GM18951 (cell line): ENCODE measurements around the gene VAC14.

ENCODE experiments used
- POLR2A ChIP-seq: IDR thresholded peaks from 4 replicates; pipeline ENCODE4 v1.6.1; 2011; ENCODE audit warnings: mild to moderate bottlenecking; ENCODE audit not compliant: insufficient read length, insufficient read depth; ENCODE audit errors: extremely low read depth
- in situ Hi-C: fragments of 300-500 bp; cut with MboI; formaldehyde crosslinking; loops from one replicate; pipeline ENCODE4 v1.12.0; 2022; ENCODE audit warnings: low sequenced_read_pairs, mixed read lengths, inconsistent platforms; ENCODE audit not compliant: unreplicated experiment

Gene VAC14

GRCh38 chr16:70713824-70714223 is 87.1 kb downstream of the VAC14 start:
- in situ Hi-C loops: no loop called here

GRCh38 chr16:70713342-70713741 is 87.6 kb downstream of the VAC14 start:
- in situ Hi-C loops: no loop called here
- TF ChIP-seq POLR2A: no peak

More at GRCh38 chr16:70713824-70714223, 87.1 kb downstream of the VAC14 start:
- no peak for TF ChIP-seq POLR2A

GRCh38 chr16:70712942-70713341 is 88.0 kb downstream of the VAC14 start:
- in situ Hi-C loops: no loop called here
- TF ChIP-seq POLR2A: no peak

GRCh38 chr16:70712359-70712758 is 88.6 kb downstream of the VAC14 start:
- TF ChIP-seq POLR2A: no peak
- in situ Hi-C loops: no loop called here

- TF ChIP-seq POLR2A: no peak
- in situ Hi-C loops: no loop called here
Observed at GRCh38 chr16:70711211-70712031, 89.5 kb downstream of the VAC14 start.

DNA sequence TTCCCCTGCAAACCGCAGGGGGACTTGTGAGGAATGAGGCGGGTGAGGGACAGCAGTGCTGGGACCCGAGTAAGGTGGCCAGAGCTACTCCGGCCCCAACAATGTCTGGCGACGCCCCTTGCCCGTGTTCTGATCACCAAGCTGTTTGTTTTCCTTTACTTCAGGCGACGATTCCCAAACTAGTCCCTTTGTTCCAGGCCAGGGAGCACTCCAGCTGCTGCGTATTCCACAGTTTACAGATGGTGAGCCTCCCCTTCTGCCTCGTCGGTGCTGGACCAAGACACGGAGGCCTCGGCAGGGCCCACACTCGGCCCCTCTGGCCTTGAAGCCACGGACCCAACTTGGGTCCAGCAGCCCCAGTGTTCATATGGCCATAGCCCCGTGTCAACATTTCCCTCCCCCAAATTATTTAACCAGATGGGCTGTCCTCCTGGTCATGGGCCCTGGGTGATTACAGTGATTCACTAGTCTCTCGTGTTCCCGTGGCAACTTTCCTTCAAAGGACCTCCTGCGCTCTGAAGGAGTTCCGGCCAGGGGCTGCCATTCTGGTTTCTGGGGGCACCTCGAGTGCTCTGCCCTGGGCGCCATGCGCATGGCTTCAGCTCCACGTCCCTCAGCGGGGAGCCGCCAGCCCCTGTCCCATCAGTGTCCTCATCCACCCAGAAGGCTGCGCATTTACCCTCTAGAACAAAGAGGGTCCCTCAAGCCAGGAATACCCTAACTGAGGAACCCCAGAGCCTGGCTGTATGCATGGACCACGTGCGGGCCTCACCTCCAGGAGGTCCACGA is 90.3 kb downstream of the VAC14 start:
- in situ Hi-C loops: no loop called here
- TF ChIP-seq POLR2A: no peak

GRCh38 chr16:70709942-70710341 is 91.0 kb downstream of the VAC14 start:
- in situ Hi-C loops: no loop called here
- TF ChIP-seq POLR2A: no peak

DNA sequence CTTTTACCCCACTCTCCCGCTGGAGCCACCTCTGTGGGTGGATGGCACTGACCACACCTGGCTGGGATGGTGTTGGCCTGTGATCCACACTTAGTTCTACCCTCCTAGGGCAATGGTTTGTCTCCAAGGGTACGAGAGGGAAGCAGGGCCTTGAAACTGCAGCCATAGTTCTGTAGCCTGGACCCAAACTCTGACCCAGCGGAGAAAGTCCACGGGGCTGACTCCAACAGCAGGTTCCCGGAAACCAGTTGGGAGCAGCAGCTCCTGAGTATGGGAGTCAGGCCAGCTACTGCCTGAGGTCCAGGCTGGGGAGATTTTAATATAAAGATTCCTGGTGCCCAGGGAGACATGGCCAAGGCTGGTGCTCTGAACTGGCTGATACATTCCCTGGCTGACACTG is 91.5 kb downstream of the VAC14 start:
- TF ChIP-seq POLR2A: no peak
- in situ Hi-C loops: no loop called here

DNA sequence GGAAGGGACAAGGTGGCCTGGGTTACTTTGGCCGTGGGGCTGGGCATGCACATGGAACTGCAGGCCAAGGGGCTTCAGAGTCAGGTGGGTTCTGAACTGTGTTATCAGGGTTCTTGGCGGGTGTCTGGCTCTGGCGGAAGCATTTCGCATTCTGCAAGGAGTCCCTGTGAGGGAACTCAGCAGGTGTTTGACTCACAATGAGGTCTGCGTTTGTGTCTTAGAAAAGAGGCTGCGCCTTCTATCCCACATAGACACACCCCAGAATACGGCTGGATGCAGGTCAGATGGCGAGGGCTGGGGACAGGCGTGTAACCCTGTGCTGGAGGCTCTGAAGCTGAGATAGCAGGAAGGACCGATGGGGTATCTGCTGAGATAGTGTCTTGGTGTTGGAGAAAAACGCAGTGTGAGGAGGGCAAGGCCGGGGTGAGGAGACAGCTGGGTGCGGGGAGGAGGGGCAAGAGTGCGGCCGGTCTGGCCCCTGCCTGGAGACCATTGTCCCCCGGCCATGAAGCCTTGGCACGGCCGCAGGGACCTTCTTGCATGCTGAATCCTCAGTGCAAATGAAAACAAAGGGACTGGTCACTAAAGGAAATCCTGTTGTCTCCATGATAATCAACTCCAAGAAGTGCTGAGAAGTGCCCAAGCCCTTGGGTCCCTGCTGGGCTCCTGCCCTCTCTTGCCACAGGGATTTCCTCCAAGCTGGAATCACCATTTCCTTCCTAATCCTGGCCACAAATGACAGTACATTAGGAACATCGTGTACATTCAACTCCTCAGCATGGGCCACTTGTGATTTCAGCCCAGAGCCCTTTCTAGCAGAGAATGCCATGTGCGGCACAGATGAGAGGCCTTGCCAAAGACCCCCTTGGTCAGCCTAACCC is 92.4 kb downstream of the VAC14 start:
- TF ChIP-seq POLR2A: no peak
- in situ Hi-C loops: no loop called here

DNA sequence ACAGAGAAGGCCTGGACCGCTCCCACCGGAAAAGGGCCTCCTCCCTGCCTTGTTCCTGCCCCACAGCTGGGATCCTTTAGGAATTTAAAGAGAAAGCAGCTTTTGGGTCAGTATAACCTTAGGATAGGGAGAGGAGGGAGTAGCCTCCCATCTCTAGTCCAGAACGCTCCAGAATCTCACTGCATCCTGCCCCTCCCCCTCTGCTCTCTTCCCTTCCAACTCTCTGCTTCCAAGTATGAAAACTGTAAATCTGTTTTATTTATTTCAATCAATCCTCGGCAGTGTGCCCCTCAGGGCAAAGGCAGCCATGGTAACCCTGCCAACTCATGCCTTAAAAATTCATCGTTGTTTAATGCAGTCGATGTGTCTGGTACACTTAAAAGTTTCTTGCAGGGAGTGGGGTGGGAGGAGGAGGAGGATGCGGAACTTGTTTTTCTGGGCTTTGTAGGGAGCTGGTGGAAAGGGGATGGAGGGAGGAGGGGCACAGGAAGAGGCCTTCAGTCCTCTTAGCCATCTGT is 94.0 kb downstream of the VAC14 start:
- in situ Hi-C loops: no loop called here
- TF ChIP-seq POLR2A: no peak

GRCh38 chr16:70705056-70705455 is 95.9 kb downstream of the VAC14 start:
- in situ Hi-C loops: no loop called here
- TF ChIP-seq POLR2A: no peak

GRCh38 chr16:70704586-70704985 is 96.4 kb downstream of the VAC14 start:
- in situ Hi-C loops: no loop called here
- no peak for TF ChIP-seq POLR2A

GRCh38 chr16:70703835-70704381 is 97.0 kb downstream of the VAC14 start:
- in situ Hi-C loops: no loop called here
- TF ChIP-seq POLR2A: no peak
